Naive thymus-derived CD8-positive, alpha-beta T cell (primary cell): Measurements from ENCODE around the gene FBXL2. TPM values are rescaled to one million over a fixed set of nuclear protein-coding genes. Genes with fewer than 3 reads are reported as not detected.
A peak's percentile ranks its signal among the peaks of the same experiment; 100 is the strongest.
"Not testable (repeated sequence)": the region's sequence is repeated elsewhere in the genome, so short reads cannot be mapped to it uniquely, and the experiment has no call there.

ENCODE experiments used
- ATAC-seq, 2 donors: fragments of 150-1000 bp; cut with Tn5 transposase in 1 of 2; sonication (Bioruptor Pico), chemical (Tn5 transposase) in 1 of 2; 1 replicate in 1 of 2; 2 replicates in 1 of 2; pipeline ENCODE4 v1.10.0; 2021; ENCODE audit warnings: mild to moderate bottlenecking in 2 of 2, moderate library complexity in 2 of 2
- POLR2A ChIA-PET: fragments of 350-600 bp; sonication (Branson Sonifier 250); formaldehyde crosslinking; loops from one replicate; lab custom pipeline; 2021; ENCODE audit warnings: antibody characterized with exemption; lab: Charles Lee
- DNase-seq, 10 donors: peaks; one replicate each; pipeline versions ENCODE4 v3.0.0 to v3.0.0-alpha.2; 2020 to 2022
- H3K27ac Mint-ChIP-seq, 10 donors: one replicate each; pipeline ENCODE4 v1.8.0; 2020 to 2022; ENCODE audit warnings: mild to moderate bottlenecking in 10 of 10, mixed read lengths in 10 of 10, moderate library complexity in 4 of 10, inconsistent platforms in 1 of 10
- H3K27me3 Mint-ChIP-seq, 5 donors: one replicate each; pipeline ENCODE4 v1.8.0; 2021 to 2022; ENCODE audit warnings: mixed read lengths in 5 of 5
- H3K36me3 Mint-ChIP-seq, 3 donors: one replicate each; pipeline ENCODE4 v1.8.0; 2020 to 2022; ENCODE audit warnings: mixed read lengths in 3 of 3, mild to moderate bottlenecking in 2 of 3, inconsistent platforms in 1 of 3
- H3K4me1 Mint-ChIP-seq, 4 donors: one replicate each; pipeline ENCODE4 v1.8.0; 2021 to 2022; ENCODE audit warnings: mixed read lengths in 4 of 4
- H3K4me3 Mint-ChIP-seq, 10 donors: one replicate each; pipeline ENCODE4 v1.8.0; 2020 to 2022; ENCODE audit warnings: mild to moderate bottlenecking in 10 of 10, mixed read lengths in 10 of 10, moderate library complexity in 6 of 10, inconsistent platforms in 1 of 10
- H3K9me3 Mint-ChIP-seq, 9 donors: one replicate each; pipeline ENCODE4 v1.8.0; 2020 to 2022; ENCODE audit warnings: mixed read lengths in 9 of 9, mild to moderate bottlenecking in 3 of 9, inconsistent platforms in 1 of 9, moderate library complexity in 1 of 9
- polyA plus RNA-seq, 3 donors: library from polyadenylated mRNA; unstranded; fragments of 300-500 nt; fragmentation: Illumina TruSeq; gene quantifications; one replicate each; pipeline ENCODE4 v1.2.3, GENCODE V29; 2021
- total RNA-seq, 8 experiments: library from RNA in 2 of 8; stranded (reverse) in 2 of 8; gene quantifications; one replicate each; pipeline ENCODE4 v1.2.3 and lab custom pipeline; 2021 to 2026

Gene FBXL2
- total and polyA plus RNA-seq, 5 experiments from 2014 or later = 0.03 to 0.39 TPM; not detected in 3

GRCh38 chr3:33392703-33393125 is 115.5 kb downstream of the FBXL2 start:
- Mint-ChIP-seq H3K4me3 (no peak overlapping the region), H3K36me3 (peaks cover 7 to 89% (median 31%) of the 10 kb centered on the region in 3 donors), H3K27ac (peak overlapping the region in 2 of 10 donors; percentile 21 to 72), H3K27me3 (no peaks in the 10 kb centered on the region), H3K9me3 (no peaks in the 10 kb centered on the region), H3K4me1 (peaks cover 0 to 6% (median 0%) of the 10 kb centered on the region in 4 donors)
- DNase-seq = no peak
- POLR2A ChIA-PET = no interaction called here
- ATAC-seq = no peak

- H3K27me3 Mint-ChIP-seq = no peaks in the 10 kb centered on the region
- no peak for DNase-seq
- no peak overlapping the region for H3K4me3 Mint-ChIP-seq
- no peaks in the 10 kb centered on the region for H3K9me3 Mint-ChIP-seq
- peaks cover 7 to 90% (median 30%) of the 10 kb centered on the region in 3 donors for H3K36me3 Mint-ChIP-seq
- POLR2A ChIA-PET = no interaction called here
- ATAC-seq = no peak
- peaks cover 0 to 6% (median 0%) of the 10 kb centered on the region in 4 donors for H3K4me1 Mint-ChIP-seq
- H3K27ac Mint-ChIP-seq = no peak overlapping the region
Observed at GRCh38 chr3:33394403-33395054, 117.3 kb downstream of the FBXL2 start.

GRCh38 chr3:33395900-33396299 is 118.7 kb downstream of the FBXL2 start:
- no peak for DNase-seq
- H3K4me1 Mint-ChIP-seq = peaks cover 0 to 6% (median 0%) of the 10 kb centered on the region in 4 donors
- peak overlapping the region in 3 of 10 donors; percentile 11 to 43 (median 15) for H3K27ac Mint-ChIP-seq
- peaks cover 7 to 87% (median 29%) of the 10 kb centered on the region in 3 donors for H3K36me3 Mint-ChIP-seq
- no peaks in the 10 kb centered on the region for H3K27me3 Mint-ChIP-seq
- POLR2A ChIA-PET = no interaction called here
- H3K9me3 Mint-ChIP-seq = no peaks in the 10 kb centered on the region
- no peak for ATAC-seq
- H3K4me3 Mint-ChIP-seq = no peak overlapping the region

GRCh38 chr3:33398410-33398809 is 121.2 kb downstream of the FBXL2 start:
- Mint-ChIP-seq H3K4me3 (no peak overlapping the region), H3K27ac (peak overlapping the region in 3 of 10 donors; percentile 21 to 41 (median 26)), H3K9me3 (no peaks in the 10 kb centered on the region), H3K4me1 (peaks cover 0 to 3% (median 1%) of the 10 kb centered on the region in 4 donors), H3K27me3 (no peaks in the 10 kb centered on the region), H3K36me3 (peaks cover 11 to 87% (median 32%) of the 10 kb centered on the region in 3 donors)
- DNase-seq = no peak
- no peak for ATAC-seq
- POLR2A ChIA-PET = no interaction called here

- peaks cover 0 to 4% (median 2%) of the 10 kb centered on the region in 4 donors for H3K4me1 Mint-ChIP-seq
- H3K36me3 Mint-ChIP-seq = peaks cover 9 to 90% (median 30%) of the 10 kb centered on the region in 3 donors
- POLR2A ChIA-PET = no interaction called here
- DNase-seq (no peak), ATAC-seq (no peak)
- H3K9me3 Mint-ChIP-seq = no peaks in the 10 kb centered on the region
- no peaks in the 10 kb centered on the region for H3K27me3 Mint-ChIP-seq
- peak overlapping the region in 3 of 10 donors; percentile 1 to 37 (median 21) for H3K27ac Mint-ChIP-seq
- no peak overlapping the region for H3K4me3 Mint-ChIP-seq
Observed at GRCh38 chr3:33401781-33402180, 124.5 kb downstream of the FBXL2 start.

GRCh38 chr3:33402936-33403335 is 125.7 kb downstream of the FBXL2 start:
- H3K27me3 Mint-ChIP-seq = no peaks in the 10 kb centered on the region
- POLR2A ChIA-PET = no interaction called here
- H3K9me3 Mint-ChIP-seq = no peaks in the 10 kb centered on the region
- no peak for ATAC-seq
- H3K4me1 Mint-ChIP-seq = peaks cover 0 to 4% (median 2%) of the 10 kb centered on the region in 4 donors
- peaks cover 4 to 90% (median 30%) of the 10 kb centered on the region in 3 donors for H3K36me3 Mint-ChIP-seq
- no peak for DNase-seq
- H3K27ac Mint-ChIP-seq = no peak overlapping the region
- no peak overlapping the region for H3K4me3 Mint-ChIP-seq

GRCh38 chr3:33403756-33404155 is 126.5 kb downstream of the FBXL2 start:
- ATAC-seq = no peak
- H3K27me3 Mint-ChIP-seq = no peaks in the 10 kb centered on the region
- peaks cover 0 to 5% (median 2%) of the 10 kb centered on the region in 4 donors for H3K4me1 Mint-ChIP-seq

GRCh38 chr3:33410816-33411215 is 133.6 kb downstream of the FBXL2 start:
- H3K9me3 Mint-ChIP-seq, H3K4me3 Mint-ChIP-seq, ATAC-seq, H3K27me3 Mint-ChIP-seq, DNase-seq, H3K4me1 Mint-ChIP-seq, H3K27ac Mint-ChIP-seq, POLR2A ChIA-PET: not testable (repeated sequence)
- peaks cover 22 to 87% (median 40%) of the 10 kb centered on the region in 3 donors for H3K36me3 Mint-ChIP-seq

More at GRCh38 chr3:33403756-33404155, 126.5 kb downstream of the FBXL2 start:
- peaks cover 11 to 90% (median 38%) of the 10 kb centered on the region in 3 donors for H3K36me3 Mint-ChIP-seq
- no peak for DNase-seq
- no peaks in the 10 kb centered on the region for H3K9me3 Mint-ChIP-seq
- POLR2A ChIA-PET = no interaction called here
- H3K27ac Mint-ChIP-seq = no peak overlapping the region
- H3K4me3 Mint-ChIP-seq = no peak overlapping the region

- Mint-ChIP-seq H3K4me3 (no peak overlapping the region), H3K4me1 (peaks cover 6 to 23% (median 14%) of the 10 kb centered on the region in 4 donors), H3K27ac (peak overlapping the region in 6 of 10 donors; percentile 2 to 72 (median 36)), H3K36me3 (peaks cover 0 to 86% (median 31%) of the 10 kb centered on the region in 3 donors), H3K9me3 (no peaks in the 10 kb centered on the region), H3K27me3 (no peaks in the 10 kb centered on the region)
- POLR2A ChIA-PET = no interaction called here
- DNase-seq = no peak
- no peak for ATAC-seq
Observed at GRCh38 chr3:33417066-33417673, 139.9 kb downstream of the FBXL2 start.

GRCh38 chr3:33419948-33420347 is 142.7 kb downstream of the FBXL2 start:
- ATAC-seq = no peak
- POLR2A ChIA-PET = no interaction called here
- H3K4me1 Mint-ChIP-seq = peaks cover 7 to 24% (median 15%) of the 10 kb centered on the region in 4 donors

GRCh38 chr3:33420966-33421365 is 143.7 kb downstream of the FBXL2 start:
- peak overlapping the region in 2 of 10 donors; percentile 25 to 43 for H3K27ac Mint-ChIP-seq
- H3K36me3 Mint-ChIP-seq = peaks cover 0 to 83% (median 28%) of the 10 kb centered on the region in 3 donors

More at GRCh38 chr3:33419948-33420347, 142.7 kb downstream of the FBXL2 start:
- peak overlapping the region in 4 of 10 donors; percentile 14 to 89 (median 54) for H3K27ac Mint-ChIP-seq
- no peak for DNase-seq
- no peaks in the 10 kb centered on the region for H3K9me3 Mint-ChIP-seq
- no peaks in the 10 kb centered on the region for H3K27me3 Mint-ChIP-seq
- no peak overlapping the region for H3K4me3 Mint-ChIP-seq
- peaks cover 0 to 89% (median 26%) of the 10 kb centered on the region in 3 donors for H3K36me3 Mint-ChIP-seq

GRCh38 chr3:33424606-33425452 is 147.6 kb downstream of the FBXL2 start:
- no peak for ATAC-seq
- Mint-ChIP-seq H3K27me3 (no peaks in the 10 kb centered on the region), H3K4me1 (peaks cover 18 to 51% (median 35%) of the 10 kb centered on the region in 4 donors), H3K9me3 (no peaks in the 10 kb centered on the region), H3K4me3 (no peak overlapping the region), H3K27ac (peak overlapping the region in 4 of 10 donors; percentile 5 to 48 (median 36)), H3K36me3 (peaks cover 0 to 49% (median 23%) of the 10 kb centered on the region in 3 donors)
- DNase-seq = no peak
- POLR2A ChIA-PET = no interaction called here

More at GRCh38 chr3:33420966-33421365, 143.7 kb downstream of the FBXL2 start:
- no peak overlapping the region for H3K4me3 Mint-ChIP-seq
- ATAC-seq (no peak), DNase-seq (no peak)
- POLR2A ChIA-PET = no interaction called here
- H3K27me3 Mint-ChIP-seq = no peaks in the 10 kb centered on the region
- peaks cover 7 to 26% (median 16%) of the 10 kb centered on the region in 4 donors for H3K4me1 Mint-ChIP-seq
- no peaks in the 10 kb centered on the region for H3K9me3 Mint-ChIP-seq
